Activated T-helper 17 cell treated with anti-CD3 and anti-CD28 coated beads, Interleukin-2, amount 50 U/mL, for 72 hours (primary cell): Measurements from ENCODE around the gene MCUB. TPM values are rescaled to one million over a fixed set of nuclear protein-coding genes. Genes with fewer than 3 reads are reported as not detected.
A peak's percentile ranks its signal among the peaks of the same experiment; 100 is the strongest.
"Not testable (repeated sequence)": the region's sequence is repeated elsewhere in the genome, so short reads cannot be mapped to it uniquely, and the experiment has no call there.

Experiments
- ATAC-seq: fragments of 150-1000 bp; cut with Tn5 transposase; replicated peaks from 2 replicates; pipeline ENCODE4 v1.10.0; 2021; ENCODE audit warnings: mild to moderate bottlenecking, moderate library complexity
- H3K27ac Mint-ChIP-seq: one replicate; pipeline ENCODE4 v1.8.0; 2022; ENCODE audit warnings: mixed read lengths
- H3K27me3 Mint-ChIP-seq: one replicate; pipeline ENCODE4 v1.8.0; 2022; ENCODE audit warnings: mixed read lengths
- H3K36me3 Mint-ChIP-seq: one replicate; pipeline ENCODE4 v1.8.0; 2022; ENCODE audit warnings: low read depth, mild to moderate bottlenecking, mixed read lengths
- H3K4me1 Mint-ChIP-seq: one replicate; pipeline ENCODE4 v1.8.0; 2022; ENCODE audit warnings: mixed read lengths
- H3K4me3 Mint-ChIP-seq: one replicate; pipeline ENCODE4 v1.8.0; 2022; ENCODE audit warnings: mild to moderate bottlenecking, mixed read lengths
- H3K9me3 Mint-ChIP-seq: one replicate; pipeline ENCODE4 v1.8.0; 2022; ENCODE audit warnings: mixed read lengths
- total RNA-seq, 2 donors: library from RNA; stranded (reverse); gene quantifications; one replicate each; pipeline ENCODE4 v1.2.3, GENCODE V29; 2022

MCUB gene
- total RNA-seq, 2 donors from 2014 or later: 57.3 to 62.4 TPM

GRCh38 chr4:109665783-109666485 lies 105.9 kb downstream of the MCUB start:
- Mint-ChIP-seq H3K27ac (peak overlapping the region; percentile 53), H3K9me3 (no peaks in the 10 kb centered on the region), H3K27me3 (no peaks in the 10 kb centered on the region), H3K4me3 (no peak overlapping the region), H3K4me1 (peaks cover 34% of the 10 kb centered on the region), H3K36me3 (peaks cover 56% of the 10 kb centered on the region)
- no peak for ATAC-seq

- Mint-ChIP-seq H3K4me1 (peaks cover 41% of the 10 kb centered on the region), H3K36me3 (peaks cover 25% of the 10 kb centered on the region), H3K4me3 (peak overlapping the region; percentile 2), H3K27ac (peak overlapping the region; percentile 35), H3K27me3 (no peaks in the 10 kb centered on the region), H3K9me3 (no peaks in the 10 kb centered on the region)
- ATAC-seq: peak; percentile 80
Observed at GRCh38 chr4:109671350-109671749, 111.3 kb downstream of the MCUB start.

DNA sequence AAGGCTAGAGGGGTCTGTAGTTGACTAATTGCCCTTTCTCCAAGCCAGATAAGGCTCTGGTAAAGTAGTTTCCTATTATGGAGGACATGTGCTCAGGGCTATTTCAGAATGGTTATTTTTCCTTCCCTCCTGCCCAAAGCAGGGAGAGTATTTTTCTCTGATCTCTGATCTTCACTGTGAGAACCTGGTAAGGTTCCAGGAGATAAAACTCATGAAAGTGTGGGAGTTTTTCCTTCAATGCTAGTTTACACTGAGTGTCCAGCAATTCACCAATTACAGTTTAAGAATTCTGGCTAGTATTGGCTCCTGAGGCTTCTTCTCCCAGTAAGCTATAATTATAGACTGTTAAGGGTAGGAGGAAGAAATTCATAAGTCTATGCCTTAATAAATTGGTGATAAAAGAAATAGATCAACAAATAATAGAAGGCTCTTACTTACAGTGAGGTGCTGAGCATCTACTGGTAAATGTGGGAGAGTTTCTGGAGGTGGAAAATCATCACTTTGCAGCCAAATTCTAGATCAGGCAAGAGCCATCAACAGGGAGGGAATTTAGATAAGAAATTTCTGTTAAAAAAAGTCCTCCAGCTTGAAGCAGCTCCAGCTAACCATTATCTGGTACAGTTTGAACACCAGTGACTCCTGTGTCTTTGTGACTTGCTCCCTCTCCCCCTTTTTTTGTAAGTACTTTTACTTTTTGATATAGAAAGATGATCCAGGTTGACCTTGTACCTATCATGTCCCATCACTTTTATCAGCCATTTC lies 112.3 kb downstream of the MCUB start:
- no peak for ATAC-seq
- Mint-ChIP-seq H3K9me3 (no peaks in the 10 kb centered on the region), H3K27me3 (no peaks in the 10 kb centered on the region), H3K4me3 (no peak overlapping the region), H3K27ac (no peak overlapping the region), H3K36me3 (peaks cover 25% of the 10 kb centered on the region), H3K4me1 (peaks cover 34% of the 10 kb centered on the region)

DNA sequence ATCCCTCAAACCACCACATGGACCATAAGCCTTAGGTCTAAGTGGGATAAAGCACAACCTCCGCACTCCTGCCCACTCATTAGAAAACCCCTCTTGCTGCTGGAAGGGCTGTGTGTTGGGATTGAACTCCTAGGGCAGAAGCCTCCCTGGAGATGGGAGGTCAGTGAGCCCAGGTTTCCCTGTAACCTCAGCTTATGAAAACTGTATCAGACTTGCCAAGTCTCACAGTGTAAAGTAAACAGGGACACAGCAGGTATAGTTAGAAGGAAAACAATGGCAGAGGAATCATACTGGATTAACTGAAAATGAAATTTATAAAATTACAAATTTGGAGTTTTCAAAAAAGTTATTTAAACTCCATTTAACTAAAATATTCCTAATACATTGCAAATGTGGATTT lies 113.3 kb downstream of the MCUB start:
- ATAC-seq: no peak
- Mint-ChIP-seq H3K27me3 (no peaks in the 10 kb centered on the region), H3K4me3 (no peak overlapping the region), H3K27ac (no peak overlapping the region), H3K36me3 (peaks cover 26% of the 10 kb centered on the region), H3K9me3 (no peaks in the 10 kb centered on the region), H3K4me1 (peaks cover 31% of the 10 kb centered on the region)

- ATAC-seq: peak; percentile 49
- Mint-ChIP-seq H3K27ac (peak overlapping the region; percentile 8), H3K9me3 (no peaks in the 10 kb centered on the region), H3K27me3 (no peaks in the 10 kb centered on the region), H3K4me3 (no peak overlapping the region), H3K4me1 (peaks cover 19% of the 10 kb centered on the region), H3K36me3 (peaks cover 21% of the 10 kb centered on the region)
Observed at GRCh38 chr4:109675181-109675580, 115.1 kb downstream of the MCUB start.

GRCh38 chr4:109675843-109676242 lies 115.8 kb downstream of the MCUB start:
- no peaks in the 10 kb centered on the region for H3K27me3 Mint-ChIP-seq
- peaks cover 21% of the 10 kb centered on the region for H3K36me3 Mint-ChIP-seq
- H3K27ac Mint-ChIP-seq: peak overlapping the region; percentile 24

GRCh38 chr4:109676886-109677285 lies 116.8 kb downstream of the MCUB start:
- Mint-ChIP-seq H3K4me3 (no peak overlapping the region), H3K4me1 (peaks cover 18% of the 10 kb centered on the region), H3K9me3 (no peaks in the 10 kb centered on the region), H3K36me3 (peaks cover 21% of the 10 kb centered on the region), H3K27ac (peak overlapping the region; percentile 45), H3K27me3 (no peaks in the 10 kb centered on the region)
- no peak for ATAC-seq

More at GRCh38 chr4:109675843-109676242, 115.8 kb downstream of the MCUB start:
- H3K4me1 Mint-ChIP-seq: peaks cover 19% of the 10 kb centered on the region
- ATAC-seq: no peak
- no peak overlapping the region for H3K4me3 Mint-ChIP-seq
- H3K9me3 Mint-ChIP-seq: no peaks in the 10 kb centered on the region

- not testable (repeated sequence) for ATAC-seq, H3K9me3 Mint-ChIP-seq, H3K27me3 Mint-ChIP-seq, H3K4me3 Mint-ChIP-seq, H3K27ac Mint-ChIP-seq
- Mint-ChIP-seq H3K36me3 (peaks cover 37% of the 10 kb centered on the region), H3K4me1 (peaks cover 34% of the 10 kb centered on the region)
Observed at GRCh38 chr4:109678472-109678871, 118.4 kb downstream of the MCUB start.

GRCh38 chr4:109678925-109679324 lies 118.9 kb downstream of the MCUB start:
- ATAC-seq, H3K4me3 Mint-ChIP-seq, H3K27me3 Mint-ChIP-seq, H3K9me3 Mint-ChIP-seq: not testable (repeated sequence)
- H3K27ac Mint-ChIP-seq: peak overlapping the region; percentile 33
- H3K4me1 Mint-ChIP-seq: peaks cover 37% of the 10 kb centered on the region
- peaks cover 37% of the 10 kb centered on the region for H3K36me3 Mint-ChIP-seq

DNA sequence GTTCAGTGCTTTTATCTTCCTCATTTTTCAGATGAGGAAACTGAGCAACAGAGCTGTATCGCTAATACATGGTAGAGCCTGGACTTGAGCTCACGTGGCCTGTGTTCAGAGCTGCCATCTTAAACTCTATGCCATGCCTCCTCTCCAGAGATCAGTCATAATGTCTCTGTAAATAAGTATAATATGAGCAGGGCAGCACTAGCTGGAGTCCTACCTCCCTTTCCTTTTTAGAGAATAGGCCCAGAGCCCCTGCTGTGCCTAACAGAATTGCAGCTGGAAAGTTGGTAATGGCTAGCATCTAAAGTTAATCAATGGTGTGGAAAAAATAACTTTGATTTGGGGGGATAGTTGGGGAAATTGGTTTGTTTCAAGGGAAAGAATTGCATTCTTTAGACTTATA lies 122.8 kb downstream of the MCUB start:
- Mint-ChIP-seq H3K9me3 (no peaks in the 10 kb centered on the region), H3K36me3 (peaks cover 65% of the 10 kb centered on the region), H3K4me3 (no peak overlapping the region), H3K4me1 (peaks cover 26% of the 10 kb centered on the region), H3K27ac (peak overlapping the region; percentile 82), H3K27me3 (no peaks in the 10 kb centered on the region)
- no peak for ATAC-seq

- ATAC-seq: peak; percentile 42
- H3K36me3 Mint-ChIP-seq: peaks cover 70% of the 10 kb centered on the region
- H3K9me3 Mint-ChIP-seq: no peaks in the 10 kb centered on the region
- peak overlapping the region; percentile 82 for H3K27ac Mint-ChIP-seq
- H3K27me3 Mint-ChIP-seq: no peaks in the 10 kb centered on the region
- H3K4me3 Mint-ChIP-seq: no peak overlapping the region
- H3K4me1 Mint-ChIP-seq: peaks cover 26% of the 10 kb centered on the region
Observed at GRCh38 chr4:109683621-109684253, 123.7 kb downstream of the MCUB start.

- Mint-ChIP-seq H3K4me1 (peaks cover 26% of the 10 kb centered on the region), H3K4me3 (no peak overlapping the region), H3K27ac (peak overlapping the region; percentile 9), H3K9me3 (no peaks in the 10 kb centered on the region), H3K27me3 (no peaks in the 10 kb centered on the region), H3K36me3 (peaks cover 78% of the 10 kb centered on the region)
- no peak for ATAC-seq
Observed at GRCh38 chr4:109684727-109685126, 124.7 kb downstream of the MCUB start.

DNA sequence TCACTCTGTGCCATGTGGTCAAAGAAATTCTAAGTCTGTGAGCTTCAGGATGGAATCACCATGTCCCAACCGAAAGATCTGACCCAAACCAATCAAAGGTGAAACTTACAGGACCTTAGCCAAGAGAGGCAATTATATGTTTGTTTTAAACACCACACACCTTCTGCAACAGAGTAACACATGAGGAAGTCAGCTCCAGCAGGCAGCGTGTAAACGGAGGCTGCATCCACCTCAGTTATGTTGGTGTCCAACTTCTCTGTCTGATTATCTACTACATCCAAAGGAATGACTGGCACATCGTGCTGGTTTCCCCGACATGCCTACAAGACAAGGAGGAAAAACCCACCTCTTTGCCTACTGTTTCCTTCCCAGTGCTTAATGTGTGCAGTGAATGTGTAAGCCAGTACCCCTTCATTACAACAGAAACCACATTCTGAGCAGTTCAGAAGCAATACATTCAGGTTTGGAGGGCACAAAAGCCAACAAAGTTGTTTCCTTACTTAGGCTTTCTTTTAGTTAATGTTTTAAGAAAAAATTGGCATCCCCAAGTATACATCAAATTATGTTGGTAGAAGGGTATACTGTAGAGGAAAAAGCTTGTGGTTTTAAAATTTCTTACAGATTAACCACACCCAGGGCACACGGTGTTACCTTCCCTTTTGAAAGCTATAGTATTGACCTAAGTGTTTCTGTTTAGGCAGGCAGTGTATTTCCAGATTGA lies 130.8 kb downstream of the MCUB start:
- Mint-ChIP-seq H3K4me3 (peak overlapping the region; percentile 42), H3K4me1 (peaks cover 24% of the 10 kb centered on the region), H3K27me3 (no peaks in the 10 kb centered on the region), H3K27ac (peak overlapping the region; percentile 58), H3K36me3 (peaks cover 86% of the 10 kb centered on the region), H3K9me3 (no peaks in the 10 kb centered on the region)
- peak; percentile 66 for ATAC-seq

GRCh38 chr4:109691411-109691920 lies 131.4 kb downstream of the MCUB start:
- H3K4me3 Mint-ChIP-seq: peak overlapping the region; percentile 42
- peak; percentile 87 for ATAC-seq
- H3K9me3 Mint-ChIP-seq: no peaks in the 10 kb centered on the region
- H3K27ac Mint-ChIP-seq: peak overlapping the region; percentile 58
- H3K27me3 Mint-ChIP-seq: no peaks in the 10 kb centered on the region
- H3K36me3 Mint-ChIP-seq: peaks cover 86% of the 10 kb centered on the region
- H3K4me1 Mint-ChIP-seq: peaks cover 24% of the 10 kb centered on the region
